HepG2 (cell line): ENCODE measurements around the gene C16orf95. TPM values are rescaled to one million over a fixed set of nuclear protein-coding genes. Genes with fewer than 3 reads are reported as not detected.
A peak's percentile ranks its signal among the peaks of the same experiment; 100 is the strongest.

ENCODE experiments used
- AGO2 ChIP-seq: fragments of 200-400 bp; formaldehyde crosslinking; optimal IDR thresholded peaks from 2 replicates; pipeline ENCODE3; 2017; ENCODE audit warnings: mild to moderate bottlenecking, low read depth, low read length, moderate library complexity
- CAMTA2 ChIP-seq: sonication (generic); formaldehyde crosslinking; IDR thresholded peaks from 2 replicates; pipeline ENCODE4 v1.4.0; 2020; ENCODE audit warnings: mild to moderate bottlenecking, missing genetic modification reagents, borderline replicate concordance
- CHD2 ChIP-seq: IDR thresholded peaks from 2 replicates; pipeline ENCODE4 v1.6.1; 2011; ENCODE audit warnings: low read depth, low read length, improper control_type of control experiment
- POLR2A ChIP-seq, 2 experiments: IDR thresholded peaks; 2 replicates each; pipeline ENCODE4 v1.6.1; 2011; ENCODE audit warnings: low read depth in 2 of 2, low read length in 2 of 2, mild to moderate bottlenecking in 1 of 2, moderate library complexity in 1 of 2; ENCODE audit not compliant: insufficient read depth in 1 of 2
- RBM22 ChIP-seq: fragments of 200-400 bp; formaldehyde crosslinking; optimal IDR thresholded peaks from 2 replicates; pipeline ENCODE3; 2017; ENCODE audit warnings: mild to moderate bottlenecking, low read length, moderate library complexity
- ZNF329 ChIP-seq: sonication (generic); formaldehyde crosslinking; IDR thresholded peaks from 2 replicates; pipeline ENCODE4 v1.9.0; 2021; ENCODE audit warnings: low read depth, mild to moderate bottlenecking, missing genetic modification reagents
- ZNF614 ChIP-seq: IDR thresholded peaks from 2 replicates; pipeline ENCODE4 v1.6.1; 2018; ENCODE audit warnings: missing biosample characterization, missing genetic modification reagents, inconsistent platforms, borderline replicate concordance
- ZNF7 ChIP-seq: IDR thresholded peaks from 2 replicates; pipeline ENCODE4 v1.6.1; 2016; ENCODE audit warnings: missing biosample characterization, missing genetic modification reagents
- ZNF761 ChIP-seq: sonication (generic); formaldehyde crosslinking; conservative IDR thresholded peaks from 2 replicates; pipeline ENCODE4 v1.4.0; 2020; ENCODE audit warnings: mild to moderate bottlenecking, missing genetic modification reagents
- ZSCAN30 ChIP-seq: sonication (generic); formaldehyde crosslinking; IDR thresholded peaks from 2 replicates; pipeline ENCODE4 v1.5.0; 2020; ENCODE audit warnings: mild to moderate bottlenecking, missing genetic modification reagents
- polyA plus RNA-seq, 8 experiments: library from polyadenylated mRNA; depleted of rRNA in 3 of 8; stranded (reverse) in 7 of 8; unstranded in 1 of 8; fragments of >200 nt; fragmentation: Illumina TruSeq in 4 of 8; extraction: Trizol in 4 of 8; gene quantifications; 2 replicates each; pipeline versions ENCODE4 v1.2.1 to v1.2.3, GENCODE V29; 2011 to 2016; ENCODE audit warnings: low read depth in 4 of 8, missing spikeins in 1 of 8, mixed read lengths in 1 of 8; ENCODE audit not compliant: insufficient read depth in 1 of 8
- total RNA-seq, 5 experiments: library from RNA; depleted of rRNA; stranded (reverse); fragments of >200 nt; fragmentation: Illumina TruSeq; extraction: Trizol; gene quantifications; 2 replicates each; pipeline ENCODE4 v1.2.3, GENCODE V29; 2016; ENCODE audit warnings: low read depth in 1 of 5
- TF ChIP-seq, protein P1 (sequence below): sonication (generic); formaldehyde crosslinking; IDR thresholded peaks from 2 replicates; pipeline ENCODE4 v1.4.0; 2020; ENCODE audit warnings: missing genetic modification reagents
- TF ChIP-seq, protein P2 (sequence below): IDR thresholded peaks from 2 replicates; pipeline ENCODE4 v1.6.1; 2016
- TF ChIP-seq, protein P3 (sequence below): sonication (generic); formaldehyde crosslinking; IDR thresholded peaks from 2 replicates; pipeline ENCODE4 v1.5.0; 2020; ENCODE audit warnings: missing genetic modification reagents

Gene C16orf95
- total and polyA plus RNA-seq, 2 of the 13 experiments (the other 11 are each of a cell fraction or from before 2014, with no cell fraction given), result 2.8 to 8.6 TPM

DNA sequence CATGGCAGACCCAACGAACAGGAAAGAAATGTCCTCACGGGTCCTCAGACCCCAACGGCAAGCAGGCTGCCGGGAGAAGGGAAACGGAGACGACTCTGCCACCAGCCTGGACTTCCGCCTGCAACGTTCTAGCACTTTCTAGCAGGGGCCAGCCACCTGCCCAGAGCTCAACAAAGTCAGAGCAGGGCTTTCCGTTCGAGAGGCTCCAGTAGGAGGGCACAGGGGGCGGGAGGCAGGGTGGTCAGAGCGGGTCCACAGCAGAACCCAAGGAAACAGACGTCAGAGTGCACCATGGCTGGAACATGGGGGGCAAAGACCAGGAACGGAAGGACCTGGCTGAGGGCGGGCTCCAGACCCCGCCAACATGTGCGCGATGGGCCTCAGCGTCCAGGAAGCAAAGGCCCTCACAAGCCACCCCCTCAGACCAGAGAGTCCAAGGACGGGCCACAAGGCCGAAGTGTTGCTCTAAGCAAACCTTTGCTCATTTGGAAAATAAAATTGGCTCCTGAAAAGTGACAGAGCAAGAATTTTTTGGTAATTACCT, 29.4 kb upstream of the C16orf95 start (continued):
- TF ChIP-seq, protein P1, sequence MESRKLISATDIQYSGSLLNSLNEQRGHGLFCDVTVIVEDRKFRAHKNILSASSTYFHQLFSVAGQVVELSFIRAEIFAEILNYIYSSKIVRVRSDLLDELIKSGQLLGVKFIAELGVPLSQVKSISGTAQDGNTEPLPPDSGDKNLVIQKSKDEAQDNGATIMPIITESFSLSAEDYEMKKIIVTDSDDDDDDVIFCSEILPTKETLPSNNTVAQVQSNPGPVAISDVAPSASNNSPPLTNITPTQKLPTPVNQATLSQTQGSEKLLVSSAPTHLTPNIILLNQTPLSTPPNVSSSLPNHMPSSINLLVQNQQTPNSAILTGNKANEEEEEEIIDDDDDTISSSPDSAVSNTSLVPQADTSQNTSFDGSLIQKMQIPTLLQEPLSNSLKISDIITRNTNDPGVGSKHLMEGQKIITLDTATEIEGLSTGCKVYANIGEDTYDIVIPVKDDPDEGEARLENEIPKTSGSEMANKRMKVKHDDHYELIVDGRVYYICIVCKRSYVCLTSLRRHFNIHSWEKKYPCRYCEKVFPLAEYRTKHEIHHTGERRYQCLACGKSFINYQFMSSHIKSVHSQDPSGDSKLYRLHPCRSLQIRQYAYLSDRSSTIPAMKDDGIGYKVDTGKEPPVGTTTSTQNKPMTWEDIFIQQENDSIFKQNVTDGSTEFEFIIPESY (CRISPR knock-in tag), result peak; percentile 27; the same call in 1 of the 2 replicates
- TF ChIP-seq ZNF761 (CRISPR knock-in tag) (no peak), CAMTA2 (CRISPR knock-in tag) (no peak), POLR2A (IDR thresholded peaks at IDR 0.05; ENCODE audit: insufficient read depth in 1 of 2, low read depth in 2 of 2, low read length in 2 of 2) (peak in 1 of 2 experiments; percentile 21; a peak in 1 of 4 replicates), CHD2 (no peak), ZSCAN30 (no peak), ZNF614 (CRISPR knock-in tag) (no peak), AGO2 (peak; percentile 64), RBM22 (peak; percentile 6), ZNF7 (CRISPR knock-in tag) (no peak), ZNF329 (CRISPR knock-in tag) (no peak)
- TF ChIP-seq, protein P2, sequence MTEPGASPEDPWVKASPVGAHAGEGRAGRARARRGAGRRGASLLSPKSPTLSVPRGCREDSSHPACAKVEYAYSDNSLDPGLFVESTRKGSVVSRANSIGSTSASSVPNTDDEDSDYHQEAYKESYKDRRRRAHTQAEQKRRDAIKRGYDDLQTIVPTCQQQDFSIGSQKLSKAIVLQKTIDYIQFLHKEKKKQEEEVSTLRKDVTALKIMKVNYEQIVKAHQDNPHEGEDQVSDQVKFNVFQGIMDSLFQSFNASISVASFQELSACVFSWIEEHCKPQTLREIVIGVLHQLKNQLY, result no peak
- TF ChIP-seq, protein P3, sequence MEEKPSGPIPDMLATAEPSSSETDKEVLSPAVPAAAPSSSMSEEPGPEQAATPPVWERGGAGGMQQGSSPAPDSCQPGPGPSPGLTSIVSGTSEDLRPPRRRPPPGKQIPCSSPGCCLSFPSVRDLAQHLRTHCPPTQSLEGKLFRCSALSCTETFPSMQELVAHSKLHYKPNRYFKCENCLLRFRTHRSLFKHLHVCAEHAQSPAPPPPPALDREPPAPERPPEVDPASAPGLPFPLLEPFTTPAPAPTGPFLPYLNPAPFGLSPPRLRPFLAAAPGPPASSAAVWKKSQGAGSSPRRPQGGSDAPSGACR (CRISPR knock-in tag), result 0 out of 2 replicates have a peak, but pooled peaks have one; percentile 31
